Lower leg skin (tissue), 3 donors: ENCODE results near the gene TMEM35A.

Source experiments
- CTCF ChIP-seq, 3 donors: fragments of 450-650 bp; IDR thresholded peaks; one replicate each; pipeline ENCODE4 v1.5.1; 2016; ENCODE audit warnings: antibody characterized with exemption in 3 of 3, mild to moderate bottlenecking in 3 of 3, moderate library complexity in 2 of 3
- POLR2A ChIP-seq, 2 donors: fragments of 450-650 bp; IDR thresholded peaks; one replicate each; pipeline ENCODE4 v1.6.1; 2016 to 2017; ENCODE audit warnings: antibody characterized with exemption in 2 of 2, mild to moderate bottlenecking in 1 of 2, moderate library complexity in 1 of 2

GRCh38 chrX:101097546-101098453 lies 19.1 kb downstream of the TMEM35A start, which contains the start of gene CENPI:
- TF ChIP-seq CTCF (IDR thresholded peaks at IDR 0.05) (no peak), POLR2A (IDR thresholded peaks at IDR 0.05) (no peak)
